DMS53 (cell line): Measurements from ENCODE around the gene TUT4.

Experiments
- DNase-seq: peaks from one replicate; lab custom pipeline; 2025; lab: John Stamatoyannopoulos, UW

TUT4 gene

DNA sequence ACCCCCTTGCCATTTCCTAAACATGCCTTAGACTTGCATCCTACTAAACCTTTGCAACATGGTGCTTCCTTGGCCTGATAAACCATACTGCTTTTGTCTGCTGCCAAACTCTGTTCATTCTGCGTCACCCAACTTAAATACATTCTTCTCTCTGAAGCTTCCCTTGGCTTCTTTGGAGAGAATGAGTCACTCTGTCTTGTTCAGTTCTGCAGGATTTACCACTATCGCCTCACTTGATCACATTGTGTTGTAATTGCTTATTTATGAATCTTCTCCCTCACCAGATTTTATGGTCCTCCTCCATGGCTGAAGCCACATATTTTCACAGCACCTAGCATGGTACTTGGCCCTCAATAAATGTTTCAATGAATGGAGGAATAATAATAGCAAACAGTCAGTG, 21.7 kb upstream of the TUT4 start:
- no peak for DNase-seq

DNA sequence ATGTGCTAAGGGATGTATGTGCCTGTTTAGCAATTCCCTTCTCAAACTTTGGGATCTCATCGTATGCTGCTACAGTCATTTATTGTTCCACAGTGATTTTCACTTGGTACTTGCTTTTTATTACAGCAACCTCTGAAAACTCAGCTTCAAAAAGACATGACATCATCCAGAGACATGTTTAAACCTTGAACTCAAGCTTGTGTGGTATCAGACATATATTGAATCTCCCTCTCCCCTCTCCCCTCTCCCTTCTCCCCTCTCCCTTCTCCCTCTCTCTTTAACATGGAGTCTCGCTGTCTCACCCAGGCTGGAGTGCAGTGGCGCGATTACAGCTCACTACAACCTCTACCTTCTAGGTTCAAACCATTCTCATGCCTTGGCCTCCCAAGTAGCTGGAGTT, 19.5 kb upstream of the TUT4 start:
- DNase-seq, result no peak

DNA sequence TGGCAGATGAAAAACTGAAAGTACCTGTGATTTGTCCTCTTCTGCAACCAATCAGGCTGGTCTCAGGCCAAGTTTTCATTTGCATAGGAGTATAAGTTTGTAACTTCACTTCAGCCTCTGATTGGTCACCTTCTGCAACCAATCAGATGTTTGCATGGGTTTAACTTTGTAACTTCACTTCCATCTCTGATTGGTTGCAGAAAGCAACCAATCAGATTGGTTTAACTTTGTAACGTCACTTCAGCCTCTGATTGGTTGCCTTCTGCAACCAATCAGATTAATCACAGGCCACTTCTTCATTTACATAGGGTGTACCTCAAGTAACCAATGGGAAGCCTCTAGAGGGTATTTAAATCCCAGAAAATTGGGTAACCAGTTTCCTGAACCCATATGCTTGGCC, 18.9 kb upstream of the TUT4 start:
- DNase-seq, result no peak

DNA sequence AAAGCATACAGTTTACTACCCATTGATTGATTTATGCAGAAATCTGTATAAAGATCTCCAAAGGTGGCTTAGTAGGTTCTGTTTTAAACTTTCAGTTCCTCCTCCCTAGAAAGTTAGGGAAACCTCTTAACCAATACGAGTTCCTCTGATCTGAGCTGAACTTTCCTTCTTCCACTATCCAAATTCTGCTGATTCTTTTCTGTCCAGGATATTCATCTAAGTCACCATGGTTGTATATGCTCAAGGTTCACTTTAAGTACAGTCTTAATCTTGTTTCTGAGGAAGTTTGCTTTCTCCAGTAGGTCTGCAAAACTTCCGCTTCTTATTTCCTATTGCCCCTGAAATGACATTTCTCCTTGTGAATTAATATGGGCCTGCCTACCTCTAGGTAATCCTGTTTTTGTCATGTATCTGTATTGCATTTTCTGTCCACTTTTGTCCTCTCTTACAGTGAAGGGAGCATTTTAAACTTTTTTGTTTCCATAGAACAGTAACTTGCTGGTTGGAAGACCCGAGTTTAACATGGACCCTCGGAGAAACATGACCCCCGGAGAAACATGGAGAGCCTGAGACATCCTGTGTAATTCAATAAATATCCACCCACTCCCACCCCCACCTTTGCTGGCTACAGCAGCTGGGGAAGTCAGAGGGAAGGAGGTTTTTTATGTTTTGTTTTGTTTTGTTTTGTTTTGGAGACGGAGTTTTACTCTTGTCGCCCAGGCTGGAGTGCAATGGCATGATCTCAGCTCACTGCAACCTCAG, 16.7 kb upstream of the TUT4 start:
- no peak for DNase-seq

DNA sequence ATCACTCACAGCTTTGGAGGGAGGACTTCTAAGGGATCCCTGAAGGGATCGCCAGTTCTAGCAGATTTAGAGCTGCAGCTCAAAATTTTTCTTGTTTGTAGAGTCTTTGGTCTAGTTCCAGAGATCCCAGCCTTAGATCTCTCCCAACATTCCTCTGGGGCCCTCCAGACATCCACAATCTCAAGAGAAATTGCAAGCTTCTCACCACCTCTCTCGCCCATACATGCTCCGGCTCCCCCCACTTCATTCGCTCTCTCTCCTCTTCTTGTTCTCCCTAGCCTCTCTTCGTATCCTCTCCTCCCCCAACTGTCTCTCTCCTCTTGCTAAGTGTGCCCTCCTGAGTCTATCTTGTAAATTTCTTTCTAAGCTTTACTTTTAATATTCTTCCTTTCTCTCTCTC, 15.1 kb upstream of the TUT4 start:
- DNase-seq, result no peak

DNA sequence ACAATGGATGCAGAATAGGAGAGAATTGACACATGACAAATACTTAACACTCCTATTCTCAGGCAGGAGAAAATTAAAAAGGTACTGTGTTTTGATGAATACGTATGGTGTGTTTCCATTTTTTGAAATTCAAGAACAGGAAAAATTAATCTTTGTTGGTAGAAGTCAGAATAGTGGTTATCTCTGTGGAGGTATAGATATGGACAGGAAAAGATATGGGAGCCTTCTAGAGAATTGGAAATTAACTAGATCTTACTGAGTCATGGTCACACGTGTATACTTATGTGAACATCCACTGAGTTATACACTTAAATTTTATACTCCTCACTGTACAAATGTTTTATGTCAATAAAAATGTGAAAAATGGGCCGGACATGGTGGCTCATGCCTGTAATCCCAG, 9.9 kb upstream of the TUT4 start:
- DNase-seq, result no peak

DNA sequence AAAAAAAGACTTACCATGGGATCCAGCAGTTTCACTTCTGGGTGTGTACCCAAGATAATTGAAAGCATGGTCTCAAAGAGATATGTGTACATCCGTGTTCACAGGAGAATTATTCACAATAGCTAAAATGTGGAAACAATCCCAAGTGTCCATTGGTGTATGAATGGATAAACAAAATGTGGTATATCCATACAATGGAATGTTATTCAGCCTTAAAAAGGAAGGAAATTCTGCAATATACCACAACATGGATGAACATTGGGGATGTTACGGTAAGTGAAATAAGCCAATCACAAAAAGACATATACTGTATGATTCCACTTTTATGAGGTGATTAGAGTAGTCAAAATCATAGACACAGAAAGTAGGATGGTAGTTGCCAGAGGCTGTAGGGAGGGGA, 7.0 kb upstream of the TUT4 start:
- no peak for DNase-seq

DNA sequence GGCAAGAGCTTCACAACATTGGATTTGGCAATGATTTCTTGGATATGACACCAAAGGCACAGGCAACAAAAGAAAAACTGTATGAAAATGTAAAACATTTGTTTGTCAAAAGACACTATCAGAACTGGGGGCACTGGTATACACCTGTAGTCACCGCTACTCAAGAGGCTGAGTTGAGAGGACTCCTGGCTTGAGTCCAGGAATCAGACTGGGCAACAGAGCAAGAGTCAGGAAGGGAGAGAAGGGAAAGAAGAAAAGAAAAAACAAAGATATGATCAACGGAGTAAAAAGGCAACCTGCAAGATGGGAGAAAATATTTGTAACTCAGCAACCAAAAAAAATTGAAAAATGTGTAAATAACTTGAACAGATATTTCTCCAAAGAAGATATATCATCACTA, 6.0 kb upstream of the TUT4 start:
- DNase-seq, result peak; percentile 80

DNA sequence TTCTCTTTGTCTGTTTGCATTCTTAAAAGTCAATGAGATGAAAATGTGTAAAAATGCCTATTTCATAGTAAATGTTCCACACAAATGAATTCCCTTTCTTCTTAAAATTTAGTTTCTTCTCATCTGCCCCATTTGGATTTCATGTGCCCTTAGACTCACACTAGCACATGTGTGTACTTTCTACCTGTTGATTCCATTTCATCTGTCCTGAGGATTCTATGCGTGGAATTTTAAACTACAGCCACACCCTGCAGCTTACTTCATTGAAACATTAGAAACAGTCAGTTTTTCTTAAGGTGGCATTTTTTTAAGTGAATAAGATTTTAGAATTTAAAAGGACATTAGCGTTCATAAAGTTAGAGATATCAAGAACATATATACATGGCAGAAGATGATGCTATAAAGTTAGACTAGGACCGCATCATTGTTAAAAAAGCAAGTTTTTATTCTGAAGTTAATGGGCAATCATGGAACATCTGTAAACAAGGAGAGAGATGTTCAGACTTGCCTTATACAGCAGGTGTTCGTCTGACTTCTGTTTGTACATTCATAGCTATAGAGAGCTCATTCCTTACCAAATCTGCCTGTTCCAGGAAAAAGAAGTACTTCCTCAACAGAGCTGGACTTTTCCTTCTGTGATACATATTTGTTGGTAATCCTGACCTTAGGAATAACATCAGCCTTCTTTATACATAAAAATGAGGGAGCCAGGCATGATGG, 3.9 kb upstream of the TUT4 start:
- DNase-seq, result peak; percentile 37

DNA sequence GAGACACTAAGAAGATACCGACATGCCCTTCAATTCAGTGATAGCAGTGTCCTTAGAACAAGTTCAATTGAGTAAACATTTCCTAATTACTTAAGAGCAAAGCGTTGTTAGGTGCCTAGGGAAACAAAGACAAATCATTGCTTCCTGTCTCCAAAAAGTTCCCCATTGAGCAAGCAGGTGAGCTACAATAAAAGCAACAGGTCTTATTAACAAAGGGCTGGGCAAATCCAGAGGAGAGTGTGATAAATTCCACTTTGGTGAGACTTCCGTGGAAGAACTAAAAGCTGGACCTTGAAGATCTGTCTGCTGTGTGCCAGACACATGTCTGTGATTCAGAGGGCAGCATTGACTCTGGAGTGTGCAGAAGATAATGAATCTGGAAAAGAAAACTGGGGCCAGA, 1.9 kb upstream of the TUT4 start:
- DNase-seq, result peak; percentile 29

DNA sequence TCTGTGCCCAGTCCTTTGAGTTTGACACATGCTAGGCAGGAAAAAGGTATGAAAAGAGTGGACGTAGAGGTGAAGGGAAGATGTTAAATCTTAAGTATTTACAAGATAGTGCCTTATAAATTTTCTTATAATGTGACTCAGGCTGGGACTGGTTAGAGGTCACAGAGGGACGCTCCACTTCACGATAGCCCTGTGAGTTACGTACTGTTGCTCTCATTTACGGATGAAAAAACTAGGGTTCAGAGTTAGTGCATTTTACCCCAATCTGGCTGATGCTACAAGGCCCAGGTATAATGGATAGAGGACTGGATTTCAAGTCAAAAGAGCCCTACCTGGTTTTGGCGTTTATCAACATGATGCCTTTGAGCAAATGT, 1.4 kb upstream of the TUT4 start:
- DNase-seq, result no peak

DNA sequence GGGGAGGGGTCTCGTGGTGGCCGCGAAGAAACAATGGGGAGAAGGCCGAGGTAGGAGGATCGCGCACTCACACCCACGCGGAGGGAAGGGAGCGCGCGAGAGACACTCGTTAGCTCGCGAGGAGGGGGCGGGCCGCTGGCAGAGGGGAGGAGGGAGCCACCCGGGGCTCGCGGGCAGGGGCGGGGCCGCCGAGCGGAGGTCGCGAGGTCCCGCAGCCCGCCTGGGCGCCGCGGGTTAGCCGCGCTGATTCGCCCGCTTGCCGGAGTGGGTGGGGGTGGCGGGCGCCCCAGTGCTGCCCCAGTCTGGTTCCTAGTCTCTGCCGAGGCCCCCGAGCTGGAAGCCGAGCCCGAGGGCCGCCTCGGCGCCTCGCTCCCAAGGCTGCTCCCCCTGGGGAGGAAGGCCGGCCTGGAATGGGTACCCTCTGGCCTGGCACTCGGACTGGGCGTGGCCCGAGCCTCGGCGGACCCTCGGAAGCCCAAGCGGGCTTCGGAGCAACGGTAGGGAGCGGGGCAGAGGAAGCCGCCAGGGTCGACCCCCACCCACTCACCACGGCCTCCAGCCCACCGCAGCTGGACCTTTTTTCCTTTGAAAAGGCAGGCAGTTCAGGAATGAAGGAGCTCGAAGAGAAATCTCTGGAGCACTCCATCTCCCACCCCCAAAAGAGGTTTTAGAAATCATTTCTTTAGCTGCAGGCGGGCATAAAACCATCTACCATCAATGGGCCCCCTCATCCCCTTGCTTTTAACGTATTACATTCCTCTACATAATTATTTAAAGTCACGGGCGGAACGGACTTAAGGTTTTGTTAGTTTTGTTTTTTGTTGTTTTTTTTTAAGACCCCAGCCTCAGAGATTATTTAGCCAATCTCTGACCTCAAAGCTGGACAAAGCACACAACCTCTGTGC, 722 bp upstream of the TUT4 start:
- peak; percentile 97 for DNase-seq

DNA sequence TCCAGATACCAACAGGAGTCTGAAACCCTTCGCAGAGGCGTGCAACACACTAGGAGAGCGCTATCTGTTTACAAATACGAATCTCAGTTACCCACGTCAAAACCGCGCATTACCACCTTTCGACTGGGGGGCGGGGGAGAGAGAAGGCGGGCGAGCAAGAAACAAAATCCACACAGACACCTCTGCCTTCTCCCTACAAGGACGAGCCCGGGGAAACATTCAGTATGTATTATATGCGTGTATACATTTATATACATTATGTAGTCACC, 722 bp downstream of the TUT4 start:
- DNase-seq, result peak; percentile 81

DNA sequence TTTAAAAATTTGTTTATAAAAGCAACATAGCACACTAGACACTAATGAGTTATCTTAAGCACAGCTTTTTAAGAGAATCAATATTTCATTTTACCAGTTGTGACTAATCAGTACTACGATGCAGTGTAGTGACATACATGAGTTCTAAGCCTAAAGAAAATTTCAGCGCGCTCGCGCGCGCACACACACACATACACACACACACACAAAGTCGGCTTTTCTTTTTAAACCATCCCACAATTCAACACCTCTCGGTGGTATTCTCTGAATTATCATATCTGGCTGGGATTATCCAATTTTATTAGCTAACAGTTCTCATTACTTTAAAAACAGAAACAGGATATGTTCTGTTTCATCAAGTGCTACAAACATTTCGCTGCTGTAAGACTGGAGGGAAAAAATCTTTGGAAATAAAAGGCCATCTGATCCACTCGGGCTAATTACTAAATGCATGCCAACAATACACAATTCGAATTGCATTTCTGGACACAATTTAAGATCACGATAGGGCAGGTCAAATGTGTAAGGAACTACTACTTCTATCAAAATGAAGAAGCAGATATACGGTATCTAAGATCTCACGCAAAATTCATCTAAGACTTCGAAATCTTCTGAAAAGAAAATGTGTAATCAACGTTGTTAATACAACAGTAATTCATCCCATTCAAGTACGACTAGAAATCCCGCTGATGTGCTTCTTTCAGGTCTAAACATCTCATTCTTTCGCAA, 1.2 kb downstream of the TUT4 start:
- DNase-seq, result peak; percentile 43

DNA sequence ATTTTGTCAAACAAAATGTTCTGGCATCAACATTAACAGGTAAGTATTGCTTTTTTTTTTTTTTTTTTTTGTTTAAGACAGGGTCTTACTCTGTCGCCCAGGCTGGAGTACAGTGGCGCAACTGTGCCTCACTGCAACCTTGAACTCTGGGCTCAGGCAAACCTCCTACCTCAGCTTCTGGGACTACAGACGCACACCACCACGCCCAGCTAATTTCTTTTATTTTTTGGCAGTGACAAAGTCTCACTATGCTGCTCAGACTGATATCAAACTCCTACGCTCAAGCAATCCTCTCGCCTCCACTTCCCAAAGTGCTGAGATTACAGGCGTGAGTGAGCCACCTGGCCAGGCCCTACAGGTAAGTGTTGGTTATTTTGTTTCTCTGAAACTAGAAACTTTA, 2.4 kb downstream of the TUT4 start:
- no peak for DNase-seq

DNA sequence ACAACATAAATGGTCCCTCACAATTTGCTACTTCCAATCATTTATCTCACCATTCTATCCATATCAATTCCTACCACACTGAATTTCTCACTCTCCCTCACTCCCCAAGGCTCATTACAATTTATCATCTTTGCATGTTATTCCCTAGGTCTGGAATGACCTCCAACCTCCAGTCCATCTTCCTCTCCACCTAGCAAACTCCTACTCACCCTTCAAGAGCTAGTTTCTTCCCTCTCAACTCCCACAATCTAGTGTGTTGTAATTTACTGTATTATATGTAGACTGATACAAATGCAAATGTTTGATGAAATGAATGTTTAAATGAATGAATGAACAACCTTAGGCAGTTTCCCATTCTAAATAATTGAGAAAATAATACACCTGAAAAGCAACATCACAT, 3.6 kb downstream of the TUT4 start:
- DNase-seq, result no peak

DNA sequence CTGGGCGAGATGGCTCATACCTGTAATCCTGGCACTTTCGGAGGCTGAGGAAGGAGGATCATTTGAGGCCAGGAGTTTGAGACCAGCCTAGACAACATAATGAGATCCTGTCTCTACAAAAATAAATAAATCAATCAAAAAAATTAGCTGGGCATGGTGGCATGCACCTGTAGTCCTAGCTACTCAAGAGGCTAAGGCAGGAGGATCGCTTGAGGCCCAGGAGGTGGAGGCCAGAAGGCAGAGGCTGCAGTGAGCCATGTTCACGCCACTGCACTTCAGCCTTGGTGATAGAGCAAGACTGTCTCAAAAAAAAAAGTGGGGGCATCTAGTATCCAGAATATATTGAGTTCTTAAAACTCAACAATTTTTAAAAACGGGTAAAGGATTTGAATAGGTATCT, 6.0 kb downstream of the TUT4 start:
- no peak for DNase-seq

DNA sequence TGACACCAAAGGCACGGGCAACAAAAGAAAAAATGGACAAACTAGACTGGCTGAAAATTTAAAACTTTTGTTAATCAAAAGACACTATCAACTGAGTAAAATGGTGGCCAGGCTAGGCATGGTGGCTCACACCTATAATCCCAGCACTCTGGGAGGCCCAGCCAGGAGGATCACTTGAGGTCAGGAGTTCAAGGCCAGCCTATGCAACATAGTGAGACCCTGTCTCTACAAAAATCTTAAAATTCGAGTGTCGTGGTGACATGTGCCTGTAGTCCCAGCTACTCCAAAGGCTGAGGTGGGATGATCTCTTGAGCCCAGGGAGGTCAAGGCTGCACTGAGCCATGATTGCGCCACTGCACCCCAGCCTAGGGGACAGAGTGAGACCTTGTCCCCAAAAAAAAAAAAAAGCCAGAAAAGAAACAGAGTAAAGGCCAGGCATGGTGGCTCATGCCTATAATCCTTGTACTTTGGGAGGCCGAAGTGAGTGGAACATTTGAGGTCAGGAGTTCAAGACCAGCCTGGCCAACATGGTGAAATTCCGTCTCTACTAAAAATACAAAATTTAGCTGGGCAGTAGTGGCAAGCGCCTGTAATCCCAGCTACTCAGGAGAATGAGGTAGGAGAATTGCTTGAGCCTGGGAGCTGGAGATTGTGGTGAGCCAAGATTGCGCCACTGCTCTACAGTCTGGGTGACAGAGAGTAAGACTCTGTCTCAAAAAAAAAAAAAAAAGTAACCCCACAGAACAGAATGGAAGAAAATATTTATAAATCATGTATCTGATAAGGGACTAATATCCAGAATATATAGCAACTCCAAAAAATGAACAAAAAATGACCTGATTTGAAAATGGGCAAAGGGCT, 8.0 kb downstream of the TUT4 start:
- DNase-seq, result no peak

DNA sequence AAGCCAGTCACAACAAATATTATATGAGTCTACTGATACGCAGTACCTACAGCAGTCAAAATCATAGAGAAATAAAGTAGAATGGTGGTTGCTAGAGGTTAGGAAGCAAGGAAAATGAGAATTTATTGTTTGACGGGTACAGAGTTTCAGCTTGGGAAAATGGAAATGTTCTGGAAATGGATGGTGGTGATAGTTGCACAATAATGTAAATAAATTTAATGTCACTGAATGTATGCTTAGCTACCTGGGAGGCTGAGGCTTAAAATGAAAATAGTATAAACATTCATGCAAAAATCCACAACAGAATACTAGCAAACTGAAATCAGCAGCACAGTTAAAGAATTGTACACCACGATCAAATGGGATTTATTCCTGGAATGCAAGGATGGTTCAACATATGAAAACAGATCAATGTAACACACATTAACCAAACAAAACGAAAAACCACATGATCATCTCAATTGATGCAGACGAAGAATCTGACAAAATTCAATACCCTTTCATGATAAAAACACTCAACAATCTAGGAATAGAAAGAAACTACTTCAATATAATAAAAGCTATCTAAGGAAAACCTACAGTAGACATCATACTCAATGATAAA, 10.7 kb downstream of the TUT4 start:
- DNase-seq, result peak; percentile 34

DNA sequence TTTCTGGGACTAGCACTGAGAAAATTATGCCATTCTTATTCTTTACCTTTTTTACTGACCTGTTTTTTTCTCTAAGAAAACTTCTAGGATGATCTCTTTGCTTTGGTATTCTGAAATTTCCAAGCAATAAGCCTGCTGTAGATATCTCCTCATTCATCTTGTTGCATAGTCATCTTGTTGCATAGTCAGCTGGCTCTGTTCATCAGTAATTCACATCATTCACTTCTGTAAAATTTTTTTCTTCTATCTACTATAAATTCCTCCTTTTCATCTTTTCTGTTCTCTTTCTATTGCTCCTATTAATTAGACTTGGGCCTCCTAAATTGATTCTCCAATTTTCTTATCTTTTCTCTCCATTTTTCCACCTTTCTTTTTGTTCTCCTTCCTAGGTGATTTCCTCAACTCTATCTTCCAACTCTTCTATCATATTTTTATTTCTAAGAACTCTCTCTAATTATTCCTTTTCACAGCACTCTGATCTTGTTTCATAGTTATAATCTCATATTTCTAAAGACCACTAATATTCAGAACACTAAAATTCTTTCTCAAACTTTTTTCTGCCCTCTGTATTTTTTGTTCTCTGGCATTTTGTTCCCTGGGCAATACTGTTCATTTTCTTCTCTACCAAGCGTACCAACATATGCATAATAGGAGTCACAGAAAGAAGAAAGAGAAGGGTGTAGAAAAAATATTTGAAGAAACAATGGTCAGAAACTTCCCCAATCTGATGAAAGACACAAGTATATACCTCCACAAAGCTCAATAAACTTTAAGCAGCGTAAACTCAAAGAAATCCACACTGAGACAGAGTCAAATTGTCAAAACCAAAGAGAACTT, 17.7 kb downstream of the TUT4 start:
- DNase-seq, result no peak
